AG08395 (cell line): Measurements from ENCODE around the gene ESYT1.

Experiments used
- DNase-seq: peaks from one replicate; pipeline ENCODE4 v3.0.0; 2012; ENCODE audit warnings: mixed read lengths, low spot score

Gene ESYT1

DNA sequence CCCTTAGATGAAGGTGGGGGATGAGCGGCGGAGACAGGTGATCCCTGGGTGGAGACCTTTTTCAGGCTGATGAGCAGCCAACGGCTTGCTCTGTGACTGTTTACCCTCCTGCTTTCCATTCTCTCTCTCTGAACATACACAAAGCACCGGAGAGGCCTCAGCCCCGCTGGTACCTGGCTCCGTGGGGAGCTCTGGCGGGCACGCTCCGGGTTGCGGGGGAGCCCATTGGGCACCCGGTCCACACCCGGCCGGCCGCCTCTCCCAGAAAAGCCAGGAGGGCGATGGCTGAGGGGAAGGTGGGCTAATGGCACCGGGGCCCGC is 60.7 kb downstream of the ESYT1 start:
- no peak for DNase-seq

DNA sequence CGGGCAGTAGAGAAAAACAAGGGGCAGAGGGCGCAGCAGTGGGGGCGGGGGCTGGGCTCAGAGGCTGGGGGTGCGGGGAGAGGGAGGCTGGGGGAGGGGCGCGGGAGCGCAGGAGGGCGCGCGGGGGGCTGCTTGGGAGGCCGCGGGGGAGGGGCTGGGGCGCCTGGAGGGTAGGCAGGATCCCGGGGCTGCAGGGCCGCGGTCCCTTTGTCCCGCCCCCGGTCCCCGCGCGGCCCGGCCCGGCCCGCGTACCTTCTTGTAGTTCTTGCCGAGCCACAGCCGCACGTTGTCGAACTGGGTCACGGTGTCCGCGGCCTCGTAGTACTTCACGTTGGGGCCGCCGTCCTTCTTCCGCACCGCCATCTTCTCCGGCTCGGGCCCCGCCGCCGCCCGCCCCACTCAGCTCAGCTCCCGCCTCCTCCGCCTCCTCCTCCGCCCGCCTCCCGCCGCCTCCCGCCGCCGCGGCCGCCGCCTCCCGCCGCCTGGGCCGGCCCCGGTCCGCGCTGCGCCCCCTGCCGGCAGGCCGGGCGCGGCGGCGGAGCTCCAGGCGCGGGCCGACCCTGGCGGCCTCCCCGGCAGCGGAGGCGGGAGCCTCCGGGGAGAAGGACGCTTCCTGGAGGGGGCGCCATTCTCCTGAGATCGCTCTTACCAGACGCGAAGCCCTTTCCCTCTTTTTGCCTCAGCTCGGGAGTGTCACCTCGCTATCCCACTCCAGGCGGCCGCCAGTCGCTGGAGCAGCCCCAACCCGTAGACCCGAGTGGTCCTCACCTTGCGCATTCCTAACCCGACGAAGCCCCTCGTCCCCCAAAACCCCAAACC is 61.2 kb downstream of the ESYT1 start, which contains the start of gene SMARCC2:
Gene SMARCC2 (minus strand): TSS at position 385 of the 819 bp plus-strand sequence. CDS start 22 bp downstream, at position 363.
- peak; percentile 94 for DNase-seq

DNA sequence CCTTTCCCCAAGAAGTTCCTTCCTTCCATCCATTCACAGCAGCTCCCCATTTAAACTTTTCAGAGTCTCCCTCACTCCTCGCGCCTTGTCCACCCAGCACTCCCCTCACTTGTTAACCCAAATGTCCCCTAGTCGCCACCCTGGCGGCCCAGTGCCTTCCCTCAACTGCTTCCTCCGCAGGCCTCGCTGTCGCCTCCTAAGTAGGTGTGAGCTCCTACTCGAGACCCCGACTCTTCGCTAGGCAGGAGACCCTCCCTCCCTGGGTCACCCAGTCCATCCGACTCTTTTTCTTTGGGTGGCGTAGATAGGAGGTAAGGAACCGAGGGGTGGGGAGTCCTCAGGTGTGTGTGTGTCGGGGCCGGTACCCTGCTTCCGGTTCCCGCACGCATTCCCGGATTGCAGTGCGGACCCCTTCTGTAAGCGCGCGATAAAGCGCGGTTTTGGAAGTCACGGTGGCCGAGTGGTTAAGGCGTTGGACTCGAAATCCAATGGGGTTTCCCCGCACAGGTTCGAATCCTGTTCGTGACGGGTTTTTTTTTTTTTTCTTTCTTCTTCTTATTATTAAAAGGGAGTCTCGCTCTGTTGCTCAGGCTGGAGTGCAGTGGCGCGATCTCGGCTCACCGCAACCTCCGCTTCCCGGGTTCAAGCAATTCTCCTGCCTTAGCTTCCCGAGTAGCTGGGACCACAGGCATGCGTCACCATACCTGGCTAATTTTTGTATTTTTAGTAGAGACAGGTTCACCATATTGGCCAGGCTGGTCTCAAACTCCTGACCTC is 62.0 kb downstream of the ESYT1 start:
- peak; percentile 66 for DNase-seq

DNA sequence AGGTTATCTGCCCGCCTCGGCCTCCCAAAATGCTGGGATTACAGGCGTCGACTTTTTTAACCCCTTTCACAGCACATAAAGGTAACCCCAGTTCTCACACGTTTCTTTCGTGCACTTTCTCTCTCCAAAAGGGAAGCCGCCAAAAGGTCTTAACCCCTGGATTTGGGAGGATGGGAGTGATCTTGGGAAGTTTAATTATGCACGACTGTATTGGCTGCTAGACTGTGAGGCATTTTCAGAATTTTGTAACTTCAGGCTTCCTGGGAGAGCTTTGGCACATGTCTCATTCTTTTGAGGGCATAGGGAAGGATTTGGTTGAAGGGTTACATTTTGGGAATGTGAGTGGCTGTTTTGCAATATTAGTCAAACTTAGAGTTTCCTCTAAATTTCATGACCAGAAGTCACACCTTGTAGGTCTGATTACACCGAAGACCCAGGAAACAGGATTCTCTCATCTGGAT is 62.7 kb downstream of the ESYT1 start:
- no peak for DNase-seq

DNA sequence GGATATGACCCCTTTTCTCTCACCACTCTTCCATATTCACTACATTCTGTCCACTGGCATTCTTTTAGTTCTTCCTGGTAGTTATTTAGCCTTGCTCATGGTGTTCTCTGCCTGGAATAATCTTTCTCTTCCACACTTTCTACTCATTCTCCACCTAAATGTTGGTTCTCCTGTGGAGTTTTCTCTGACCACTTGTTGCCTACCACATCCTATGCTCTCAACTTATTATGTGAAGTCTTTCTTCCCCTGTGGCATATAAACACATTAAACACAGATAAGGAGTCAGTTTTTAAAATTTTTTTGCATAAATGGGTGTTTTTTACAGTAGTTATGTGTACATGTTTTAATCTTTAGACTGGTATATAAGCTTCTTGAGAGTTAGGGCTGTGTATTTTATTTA is 64.5 kb downstream of the ESYT1 start:
- no peak for DNase-seq

DNA sequence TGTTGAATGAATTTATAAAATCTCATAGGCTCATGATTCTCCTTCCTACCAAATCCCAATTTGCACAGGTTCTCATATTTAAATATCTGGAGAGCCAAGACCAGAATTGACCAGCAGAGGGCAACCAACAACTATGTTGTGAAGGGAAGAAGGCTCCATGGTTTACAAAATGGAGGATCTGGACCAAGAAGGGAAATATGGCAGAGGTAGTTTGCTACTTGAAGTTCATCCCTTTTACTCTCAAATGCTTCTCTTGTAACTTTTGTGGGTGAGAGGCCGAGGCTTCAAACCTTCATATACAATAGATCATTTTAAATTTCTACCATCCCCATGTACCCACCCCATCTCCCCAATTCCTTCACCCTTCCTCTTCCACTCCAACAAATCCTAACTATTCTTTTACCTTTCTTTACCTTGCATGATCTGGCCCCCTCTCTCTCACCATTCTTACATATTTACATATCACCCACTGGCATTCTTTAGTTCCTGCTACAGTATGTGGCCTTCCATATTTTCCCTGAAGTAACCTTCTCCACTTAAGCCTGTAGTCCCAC is 65.0 kb downstream of the ESYT1 start:
- peak; percentile 66 for DNase-seq
